ENCODE measurements around the gene ARRB2. TPM values are rescaled to one million over a fixed set of nuclear protein-coding genes. Genes with fewer than 3 reads are reported as not detected.

Gene ARRB2
- total RNA-seq, 4 donors from 2014 or later: 5.5 to 11.8 (median 7.8) TPM

DNA sequence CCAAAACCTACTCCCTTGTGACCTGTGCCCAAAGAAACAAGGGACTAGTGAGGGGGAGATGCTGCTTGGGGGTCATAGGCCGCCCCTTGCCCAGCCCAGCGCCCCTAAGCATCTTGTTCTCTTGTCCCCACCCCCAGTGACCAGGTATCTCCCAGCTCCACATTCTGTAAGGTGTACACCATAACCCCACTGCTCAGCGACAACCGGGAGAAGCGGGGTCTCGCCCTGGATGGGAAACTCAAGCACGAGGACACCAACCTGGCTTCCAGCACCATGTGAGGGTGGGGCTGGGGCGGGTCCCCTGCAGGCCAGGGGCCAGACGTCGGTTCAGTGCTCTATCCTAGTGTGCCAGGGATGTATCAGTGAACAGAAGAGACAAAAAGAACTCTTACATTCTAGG, 8.7 kb downstream of the ARRB2 start:
- H3K36me3 ChIP-seq: no peaks in the 10 kb centered on the region
- intact Hi-C loops (cut with DNase I; ENCODE audit: low total_unique reads) (no loop called here), in situ Hi-C loops (cut with MboI; ENCODE audit: low sequenced_read_pairs in 4 of 4) (loop anchor here in 1 of 4 donors (10.0 kb wide), 1 partner anchor 166 kb away; no protein-coding TSS in a partner anchor)
- no peak for DNase-seq
- no peak for ATAC-seq
- no peaks in the 10 kb centered on the region for H3K9me3 ChIP-seq
- H3K27ac ChIP-seq: no peak overlapping the region
- no peaks in the 10 kb centered on the region for H3K4me1 ChIP-seq
- TF ChIP-seq POLR2A (IDR thresholded peaks at IDR 0.05): no peak
- TF ChIP-seq, protein P1, sequence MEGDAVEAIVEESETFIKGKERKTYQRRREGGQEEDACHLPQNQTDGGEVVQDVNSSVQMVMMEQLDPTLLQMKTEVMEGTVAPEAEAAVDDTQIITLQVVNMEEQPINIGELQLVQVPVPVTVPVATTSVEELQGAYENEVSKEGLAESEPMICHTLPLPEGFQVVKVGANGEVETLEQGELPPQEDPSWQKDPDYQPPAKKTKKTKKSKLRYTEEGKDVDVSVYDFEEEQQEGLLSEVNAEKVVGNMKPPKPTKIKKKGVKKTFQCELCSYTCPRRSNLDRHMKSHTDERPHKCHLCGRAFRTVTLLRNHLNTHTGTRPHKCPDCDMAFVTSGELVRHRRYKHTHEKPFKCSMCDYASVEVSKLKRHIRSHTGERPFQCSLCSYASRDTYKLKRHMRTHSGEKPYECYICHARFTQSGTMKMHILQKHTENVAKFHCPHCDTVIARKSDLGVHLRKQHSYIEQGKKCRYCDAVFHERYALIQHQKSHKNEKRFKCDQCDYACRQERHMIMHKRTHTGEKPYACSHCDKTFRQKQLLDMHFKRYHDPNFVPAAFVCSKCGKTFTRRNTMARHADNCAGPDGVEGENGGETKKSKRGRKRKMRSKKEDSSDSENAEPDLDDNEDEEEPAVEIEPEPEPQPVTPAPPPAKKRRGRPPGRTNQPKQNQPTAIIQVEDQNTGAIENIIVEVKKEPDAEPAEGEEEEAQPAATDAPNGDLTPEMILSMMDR (IDR thresholded peaks at IDR 0.05 in 4 of 5, conservative IDR thresholded peaks at IDR 0.05 in 1 of 5): no peak
- H3K27me3 ChIP-seq: no peaks in the 10 kb centered on the region
- H3K4me3 ChIP-seq: no peak overlapping the region

DNA sequence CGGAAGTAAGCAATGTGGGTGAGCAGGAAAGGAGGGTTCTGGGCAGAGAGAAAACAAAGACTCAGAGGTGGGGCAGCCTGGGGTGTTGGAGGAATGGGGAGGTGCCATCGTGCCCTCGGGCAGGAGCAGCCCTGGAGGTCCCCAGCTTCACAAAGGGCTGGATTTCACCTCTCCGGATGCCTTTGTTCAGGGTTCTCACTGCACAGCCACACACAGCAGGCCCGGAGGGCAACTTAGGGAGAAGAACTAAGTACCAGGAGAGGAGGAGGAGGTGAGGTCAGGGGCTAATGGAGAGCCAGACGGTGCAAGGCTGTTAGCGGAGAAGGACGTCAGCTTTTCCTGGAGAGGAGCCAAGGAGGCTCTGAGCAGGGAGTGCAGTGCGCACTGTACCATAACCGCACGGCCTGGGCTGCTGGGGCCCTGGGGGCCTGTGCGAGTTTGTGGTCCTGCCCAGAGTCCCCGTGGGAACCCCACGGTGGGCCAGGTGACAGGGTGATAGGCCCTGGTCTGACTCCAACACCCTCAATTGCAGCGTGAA, 9.3 kb downstream of the ARRB2 start:
- no peak for ATAC-seq
- no peaks in the 10 kb centered on the region for H3K36me3 ChIP-seq
- no peak overlapping the region for H3K27ac ChIP-seq
- DNase-seq: no peak
- TF ChIP-seq POLR2A (IDR thresholded peaks at IDR 0.05): no peak
- TF ChIP-seq, protein P1 (IDR thresholded peaks at IDR 0.05 in 4 of 5, conservative IDR thresholded peaks at IDR 0.05 in 1 of 5): no peak
- H3K9me3 ChIP-seq: no peaks in the 10 kb centered on the region
- H3K4me1 ChIP-seq: no peaks in the 10 kb centered on the region
- no peaks in the 10 kb centered on the region for H3K27me3 ChIP-seq
- H3K4me3 ChIP-seq: no peak overlapping the region
- intact Hi-C loops (cut with DNase I; ENCODE audit: low total_unique reads) (no loop called here), in situ Hi-C loops (cut with MboI; ENCODE audit: low sequenced_read_pairs in 4 of 4) (loop anchor here in 1 of 4 donors (10.0 kb wide), 1 partner anchor 165 kb away; no protein-coding TSS in a partner anchor)

DNA sequence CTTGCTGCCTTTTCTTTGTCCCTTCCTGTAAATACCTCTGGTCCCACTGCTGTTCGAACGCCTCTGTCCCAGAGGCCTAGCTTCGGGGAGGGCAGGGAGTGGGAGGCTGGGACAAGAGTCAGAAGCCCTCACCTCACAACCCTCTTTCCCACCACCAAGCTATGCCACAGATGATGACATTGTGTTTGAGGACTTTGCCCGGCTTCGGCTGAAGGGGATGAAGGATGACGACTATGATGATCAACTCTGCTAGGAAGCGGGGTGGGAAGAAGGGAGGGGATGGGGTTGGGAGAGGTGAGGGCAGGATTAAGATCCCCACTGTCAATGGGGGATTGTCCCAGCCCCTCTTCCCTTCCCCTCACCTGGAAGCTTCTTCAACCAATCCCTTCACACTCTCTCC, 10.4 kb downstream of the ARRB2 start:
- ATAC-seq (no peak), DNase-seq (no peak)
- H3K4me3 ChIP-seq: no peak overlapping the region
- no peaks in the 10 kb centered on the region for H3K9me3 ChIP-seq
- H3K4me1 ChIP-seq: no peaks in the 10 kb centered on the region
- intact Hi-C loops (cut with DNase I; ENCODE audit: low total_unique reads): no loop called here
- TF ChIP-seq POLR2A (IDR thresholded peaks at IDR 0.05): no peak
- TF ChIP-seq, protein P1 (IDR thresholded peaks at IDR 0.05 in 4 of 5, conservative IDR thresholded peaks at IDR 0.05 in 1 of 5): no peak
- H3K27me3 ChIP-seq: no peaks in the 10 kb centered on the region
- H3K27ac ChIP-seq: no peak overlapping the region
- H3K36me3 ChIP-seq: no peaks in the 10 kb centered on the region
- in situ Hi-C loops (cut with MboI; ENCODE audit: low sequenced_read_pairs in 4 of 4): no loop called here

DNA sequence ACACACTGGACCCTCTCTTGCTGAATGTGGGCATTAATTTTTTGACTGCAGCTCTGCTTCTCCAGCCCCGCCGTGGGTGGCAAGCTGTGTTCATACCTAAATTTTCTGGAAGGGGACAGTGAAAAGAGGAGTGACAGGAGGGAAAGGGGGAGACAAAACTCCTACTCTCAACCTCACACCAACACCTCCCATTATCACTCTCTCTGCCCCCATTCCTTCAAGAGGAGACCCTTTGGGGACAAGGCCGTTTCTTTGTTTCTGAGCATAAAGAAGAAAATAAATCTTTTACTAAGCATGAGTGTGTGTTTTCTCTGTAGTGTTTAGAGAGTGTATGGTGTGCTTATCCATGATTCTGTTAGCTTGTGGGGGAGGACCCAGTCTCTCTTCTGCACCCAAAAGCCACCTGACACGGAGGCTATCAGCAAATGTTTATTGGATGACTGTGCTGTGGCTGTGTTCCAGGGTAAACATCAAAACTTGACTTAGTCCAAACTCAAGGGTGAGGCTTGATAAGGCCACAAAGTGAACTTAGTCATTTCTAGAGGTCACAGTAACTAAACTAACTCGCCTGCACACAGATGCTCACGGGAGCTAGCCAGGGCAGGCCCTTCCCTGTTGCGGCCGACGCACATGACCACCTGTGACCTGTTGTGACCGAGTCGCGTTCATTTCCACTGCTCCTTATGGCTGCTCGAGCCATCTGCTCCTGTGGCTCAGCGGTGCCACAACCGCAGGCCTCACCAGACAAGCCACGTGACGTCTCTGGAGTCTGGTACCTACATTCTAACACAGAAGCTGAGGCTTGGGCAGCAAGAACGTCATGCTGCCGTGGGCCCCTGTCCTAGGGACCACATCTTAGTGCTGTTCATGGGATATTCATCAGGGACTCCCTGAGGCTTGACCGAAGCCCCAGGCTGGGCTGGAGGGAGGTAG, 11.0 kb downstream of the ARRB2 start:
- in situ Hi-C loops (cut with MboI; ENCODE audit: low sequenced_read_pairs in 4 of 4): no loop called here
- TF ChIP-seq, protein P1 (IDR thresholded peaks at IDR 0.05 in 4 of 5, conservative IDR thresholded peaks at IDR 0.05 in 1 of 5): no peak
- no peak for TF ChIP-seq POLR2A (IDR thresholded peaks at IDR 0.05)
- no peak for DNase-seq
- Histone ChIP-seq H3K4me3 (no peak overlapping the region), H3K9me3 (no peaks in the 10 kb centered on the region), H3K27me3 (no peaks in the 10 kb centered on the region), H3K4me1 (no peaks in the 10 kb centered on the region), H3K27ac (no peak overlapping the region), H3K36me3 (no peaks in the 10 kb centered on the region)
- intact Hi-C loops (cut with DNase I; ENCODE audit: low total_unique reads): no loop called here
- ATAC-seq: no peak
